Measurements from ENCODE around the gene SSR4.

SSR4 gene

DNA sequence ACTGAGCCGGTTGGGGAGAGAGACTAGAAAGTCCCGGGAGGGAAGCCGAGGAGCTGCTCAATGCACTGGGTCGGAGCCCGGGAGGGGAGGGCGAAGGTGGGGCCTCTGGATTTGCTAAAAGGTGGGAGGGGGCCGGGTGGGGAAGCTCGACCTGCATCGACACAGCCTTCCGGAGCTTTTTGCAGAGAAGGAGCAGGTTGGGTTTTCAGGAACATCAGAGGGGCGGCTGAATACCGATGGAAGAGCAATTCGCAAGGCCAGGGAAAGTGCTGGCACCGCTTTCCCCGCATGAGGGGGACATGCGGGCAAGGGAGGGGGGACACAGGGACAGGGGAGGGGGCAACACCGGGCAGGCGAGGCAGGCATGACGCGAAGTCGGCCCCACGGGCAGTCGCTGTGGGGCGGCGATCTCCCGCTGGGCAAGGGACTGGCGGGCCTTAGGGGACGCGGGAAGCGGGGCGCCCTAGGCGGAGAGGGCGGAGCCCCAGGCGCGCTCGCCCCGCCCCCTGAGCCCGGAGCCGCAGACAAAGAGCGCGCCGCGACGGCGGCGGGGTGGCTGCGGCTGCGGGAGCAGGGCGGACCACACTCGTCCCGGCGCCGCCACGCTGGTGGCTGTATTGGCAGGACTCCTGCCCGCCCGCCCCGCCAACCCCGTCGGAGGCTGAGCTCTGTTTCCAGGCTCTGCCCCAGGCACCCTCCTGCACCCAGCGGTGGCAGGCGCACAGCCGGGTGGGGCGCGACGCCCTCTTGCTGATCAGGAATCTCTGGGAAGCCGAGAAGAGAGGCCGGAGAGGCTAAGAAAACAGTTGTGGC, 24.3 kb downstream of the SSR4 start:
- Histone ChIP-seq H3K4me1 (ENCODE audit: insufficient read depth, low read length) (peaks cover 17% of the 10 kb centered on the region), H3K27ac (ENCODE audit: low read length) (no peak overlapping the region), H3K4me3 (ENCODE audit: low read length) (peak overlapping the region; percentile 57; the same call in 1 of the 2 replicates), H3K36me3 (ENCODE audit: insufficient read depth, low read depth, low read length) (no peaks in the 10 kb centered on the region), H3K9me3 (ENCODE audit: insufficient read depth, low read depth, low read length) (no peaks in the 10 kb centered on the region), H3K27me3 (ENCODE audit: insufficient read depth, low read length) (no peaks in the 10 kb centered on the region), H3K9ac (ENCODE audit: low read depth, low read length) (peak overlapping the region; percentile 68; the same call in 1 of the 2 replicates)

DNA sequence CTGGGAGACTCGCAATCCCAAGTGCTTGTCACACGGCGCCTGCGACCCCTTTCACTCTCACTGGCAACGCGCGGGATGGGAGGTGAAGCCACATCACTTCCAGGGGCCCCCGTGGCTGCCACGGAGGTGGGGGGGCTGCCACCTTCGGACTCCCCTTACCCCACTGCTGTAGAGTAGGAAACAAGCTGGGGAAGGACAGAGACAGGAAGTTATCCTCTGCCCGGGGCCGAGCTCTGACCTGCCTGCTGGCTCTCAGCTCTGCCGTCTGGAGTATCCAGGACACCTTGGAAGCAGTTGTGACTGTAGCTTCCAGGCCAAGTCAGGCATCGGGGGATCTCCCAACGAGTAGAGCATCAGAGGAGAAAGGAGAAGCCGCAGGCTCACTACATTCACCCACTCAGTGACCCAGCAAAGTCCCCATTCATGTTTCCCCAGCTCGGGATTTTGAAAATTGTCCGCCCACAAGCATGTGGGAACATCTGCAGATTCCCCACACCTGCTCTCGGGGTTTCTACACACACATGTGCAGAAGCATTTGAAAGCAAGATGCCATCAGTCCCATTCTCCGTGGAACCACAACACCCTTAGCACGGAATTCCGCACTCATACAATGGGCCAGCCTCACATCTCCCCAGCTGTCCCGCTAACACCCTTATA, 25.0 kb downstream of the SSR4 start:
- Histone ChIP-seq H3K4me3 (ENCODE audit: low read length) (peak overlapping the region; percentile 57), H3K27ac (ENCODE audit: low read length) (no peak overlapping the region), H3K9ac (ENCODE audit: low read depth, low read length) (peak overlapping the region; percentile 68; the same call in 1 of the 2 replicates)

DNA sequence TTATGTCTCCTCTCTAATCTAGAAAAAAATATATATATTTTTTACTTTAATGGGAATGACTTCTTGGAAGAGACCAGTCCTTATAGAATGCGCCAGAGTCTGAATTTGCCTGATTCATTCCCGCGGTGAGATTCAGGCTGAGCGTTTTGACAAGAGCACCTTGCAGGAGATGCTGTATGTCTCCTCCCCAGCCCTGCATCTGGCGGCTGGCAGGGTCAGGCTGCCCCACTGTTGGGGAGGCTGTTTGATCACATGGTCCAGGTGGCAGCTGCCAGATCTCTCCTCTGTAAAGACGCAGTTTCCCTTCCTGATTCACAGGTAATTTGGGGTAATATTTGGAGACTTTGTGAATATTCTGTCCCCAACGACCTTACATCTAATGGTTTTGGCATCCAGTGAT, 26.1 kb downstream of the SSR4 start:
- H3K4me1 ChIP-seq (ENCODE audit: insufficient read depth, low read length): peaks cover 19% of the 10 kb centered on the region
- H3K4me3 ChIP-seq (ENCODE audit: low read length): no peak overlapping the region
- no peaks in the 10 kb centered on the region for H3K9me3 ChIP-seq (ENCODE audit: insufficient read depth, low read depth, low read length)
- no peaks in the 10 kb centered on the region for H3K27me3 ChIP-seq (ENCODE audit: insufficient read depth, low read length)
- H3K9ac ChIP-seq (ENCODE audit: low read depth, low read length): no peak overlapping the region
- H3K36me3 ChIP-seq (ENCODE audit: insufficient read depth, low read depth, low read length): no peaks in the 10 kb centered on the region
- H3K27ac ChIP-seq (ENCODE audit: low read length): no peak overlapping the region

More for the DNA sequence above, 25.0 kb downstream of the SSR4 start:
- Histone ChIP-seq H3K27me3 (ENCODE audit: insufficient read depth, low read length) (no peaks in the 10 kb centered on the region), H3K4me1 (ENCODE audit: insufficient read depth, low read length) (peaks cover 17% of the 10 kb centered on the region), H3K36me3 (ENCODE audit: insufficient read depth, low read depth, low read length) (no peaks in the 10 kb centered on the region), H3K9me3 (ENCODE audit: insufficient read depth, low read depth, low read length) (no peaks in the 10 kb centered on the region)

DNA sequence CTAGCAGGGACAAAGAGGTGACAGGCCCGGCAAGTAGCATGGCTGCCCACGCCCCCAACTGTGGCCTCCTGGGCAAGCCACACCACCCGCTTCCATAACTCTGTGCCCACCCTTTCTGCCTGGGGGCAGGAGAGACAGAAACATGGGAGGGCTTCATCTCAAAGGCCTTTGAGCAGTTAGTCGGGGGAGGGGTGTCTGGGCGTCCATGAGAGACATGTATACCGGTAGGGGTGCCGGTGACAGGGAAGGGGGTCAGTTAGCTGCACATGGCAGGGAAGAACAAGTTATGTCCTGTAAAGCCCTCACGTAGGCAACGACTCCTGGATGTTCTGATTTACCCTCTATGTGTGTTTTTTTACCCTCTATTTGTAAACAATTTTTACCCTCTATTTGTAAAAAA, 26.6 kb downstream of the SSR4 start:
- H3K4me3 ChIP-seq (ENCODE audit: low read length): no peak overlapping the region
- H3K27ac ChIP-seq (ENCODE audit: low read length): no peak overlapping the region
- H3K27me3 ChIP-seq (ENCODE audit: insufficient read depth, low read length): no peaks in the 10 kb centered on the region
- no peak overlapping the region for H3K9ac ChIP-seq (ENCODE audit: low read depth, low read length)
- no peaks in the 10 kb centered on the region for H3K9me3 ChIP-seq (ENCODE audit: insufficient read depth, low read depth, low read length)
- no peaks in the 10 kb centered on the region for H3K36me3 ChIP-seq (ENCODE audit: insufficient read depth, low read depth, low read length)
- peaks cover 21% of the 10 kb centered on the region for H3K4me1 ChIP-seq (ENCODE audit: insufficient read depth, low read length)

DNA sequence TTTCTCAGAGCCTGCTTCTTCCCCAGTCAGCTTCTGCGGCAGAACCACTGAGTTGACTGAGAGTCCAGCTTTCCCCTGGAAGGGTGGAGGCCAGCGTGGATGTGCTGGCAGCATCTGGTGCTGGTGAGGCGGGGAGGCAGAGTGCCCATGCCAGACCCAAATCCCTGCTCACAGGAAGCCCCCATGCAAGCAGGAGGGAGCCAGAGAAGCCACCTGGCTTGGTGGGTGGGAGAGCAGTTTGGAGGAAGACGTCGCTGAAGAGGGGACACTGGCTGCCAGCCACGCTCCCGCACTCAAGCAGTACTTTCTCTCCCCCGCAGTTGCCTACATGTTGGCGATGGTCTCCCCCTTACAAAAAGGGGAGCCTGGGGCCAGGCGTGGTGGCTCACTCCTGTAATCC, 29.9 kb downstream of the SSR4 start:
- no peaks in the 10 kb centered on the region; the same call in 1 of the 2 replicates for H3K36me3 ChIP-seq (ENCODE audit: insufficient read depth, low read depth, low read length)
- H3K9ac ChIP-seq (ENCODE audit: low read depth, low read length): no peak overlapping the region
- peaks cover 33% of the 10 kb centered on the region for H3K4me1 ChIP-seq (ENCODE audit: insufficient read depth, low read length)
- peaks cover 5% of the 10 kb centered on the region; the same call in 1 of the 2 replicates for H3K27me3 ChIP-seq (ENCODE audit: insufficient read depth, low read length)
- H3K4me3 ChIP-seq (ENCODE audit: low read length): no peak overlapping the region
- no peaks in the 10 kb centered on the region for H3K9me3 ChIP-seq (ENCODE audit: insufficient read depth, low read depth, low read length)
- no peak overlapping the region for H3K27ac ChIP-seq (ENCODE audit: low read length)

DNA sequence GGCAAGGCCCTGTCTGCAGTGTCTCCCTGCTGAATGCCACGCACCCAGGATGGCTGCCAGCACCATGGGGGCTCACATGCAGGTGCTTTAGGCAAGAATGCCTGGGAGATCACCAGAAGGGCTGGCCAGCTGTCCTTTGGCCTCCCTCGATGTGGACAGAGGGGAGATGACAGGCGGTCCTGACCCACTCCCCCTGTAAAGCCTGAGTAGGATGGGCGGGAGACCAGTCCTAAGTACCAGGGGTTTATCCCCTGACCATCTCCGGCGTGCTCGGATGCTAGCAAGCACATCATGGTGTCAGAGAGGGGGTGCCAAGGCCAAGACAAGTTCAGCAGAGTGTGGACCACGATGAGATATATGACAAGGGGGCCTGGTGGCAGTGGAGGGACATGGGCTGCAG, 30.6 kb downstream of the SSR4 start:
- H3K36me3 ChIP-seq (ENCODE audit: insufficient read depth, low read depth, low read length): no peaks in the 10 kb centered on the region; the same call in 1 of the 2 replicates
- H3K4me3 ChIP-seq (ENCODE audit: low read length): no peak overlapping the region
- peaks cover 5% of the 10 kb centered on the region; the same call in 1 of the 2 replicates for H3K27me3 ChIP-seq (ENCODE audit: insufficient read depth, low read length)
- H3K27ac ChIP-seq (ENCODE audit: low read length): no peak overlapping the region
- peak overlapping the region; percentile 32; the same call in 1 of the 2 replicates for H3K9ac ChIP-seq (ENCODE audit: low read depth, low read length)
- H3K4me1 ChIP-seq (ENCODE audit: insufficient read depth, low read length): peaks cover 28% of the 10 kb centered on the region
- H3K9me3 ChIP-seq (ENCODE audit: insufficient read depth, low read depth, low read length): no peaks in the 10 kb centered on the region

GRCh38 chrX:153827016-153827415, 32.5 kb downstream of the SSR4 start:
- Histone ChIP-seq H3K27me3 (ENCODE audit: insufficient read depth, low read length) (peaks cover 16% of the 10 kb centered on the region), H3K9me3 (ENCODE audit: insufficient read depth, low read depth, low read length) (no peaks in the 10 kb centered on the region), H3K27ac (ENCODE audit: low read length) (no peak overlapping the region), H3K36me3 (ENCODE audit: insufficient read depth, low read depth, low read length) (no peaks in the 10 kb centered on the region; the same call in 1 of the 2 replicates), H3K4me3 (ENCODE audit: low read length) (peak overlapping the region; percentile 80; the same call in 1 of the 2 replicates), H3K9ac (ENCODE audit: low read depth, low read length) (peak overlapping the region; percentile 75; the same call in 1 of the 2 replicates), H3K4me1 (ENCODE audit: insufficient read depth, low read length) (peaks cover 25% of the 10 kb centered on the region)

DNA sequence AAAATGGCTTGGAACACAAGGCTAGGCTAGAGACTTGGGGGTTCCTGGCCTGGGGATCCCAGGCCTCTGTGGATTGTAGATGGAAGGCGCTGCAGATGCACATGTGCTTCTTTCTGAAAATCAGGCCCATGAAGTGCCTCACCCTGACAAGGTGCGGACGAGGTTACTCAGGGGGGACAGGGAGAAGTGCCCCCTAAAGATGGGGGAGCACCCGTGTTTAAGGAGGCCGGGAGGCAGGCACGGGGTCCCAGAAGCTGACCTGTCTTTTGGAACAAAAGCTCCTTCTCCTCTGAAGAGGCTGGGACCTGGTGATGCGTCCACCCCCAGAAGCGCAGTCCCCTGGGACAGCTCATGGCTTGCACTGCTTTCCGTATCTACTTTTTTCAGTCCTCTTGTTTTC, 33.4 kb downstream of the SSR4 start:
- Histone ChIP-seq H3K9me3 (ENCODE audit: insufficient read depth, low read depth, low read length) (no peaks in the 10 kb centered on the region), H3K4me1 (ENCODE audit: insufficient read depth, low read length) (peaks cover 19% of the 10 kb centered on the region), H3K4me3 (ENCODE audit: low read length) (peak overlapping the region; percentile 80; the same call in 1 of the 2 replicates), H3K36me3 (ENCODE audit: insufficient read depth, low read depth, low read length) (no peaks in the 10 kb centered on the region; the same call in 1 of the 2 replicates), H3K27ac (ENCODE audit: low read length) (no peak overlapping the region), H3K27me3 (ENCODE audit: insufficient read depth, low read length) (peaks cover 20% of the 10 kb centered on the region), H3K9ac (ENCODE audit: low read depth, low read length) (peak overlapping the region; percentile 75; the same call in 1 of the 2 replicates)

DNA sequence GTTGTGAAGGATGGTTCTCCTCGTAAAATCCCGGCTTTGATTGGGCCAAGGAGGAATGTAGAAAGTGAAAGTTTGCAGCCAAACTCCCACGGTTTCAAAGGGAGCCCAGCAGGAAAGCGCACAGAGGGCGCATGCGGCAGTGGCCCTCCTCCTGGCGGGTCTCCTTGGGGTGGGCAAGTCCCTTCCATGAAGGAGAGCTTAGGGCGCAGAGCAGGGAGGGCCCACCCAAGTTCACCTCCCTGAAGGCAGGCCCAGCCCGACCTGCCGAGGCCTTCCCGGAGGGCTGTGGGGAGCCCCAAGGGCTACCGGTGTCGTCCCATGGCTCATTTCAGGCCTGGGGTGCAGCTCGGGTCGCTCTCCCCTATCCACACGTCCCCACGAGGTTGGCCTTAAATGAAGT, 33.8 kb downstream of the SSR4 start:
- Histone ChIP-seq H3K36me3 (ENCODE audit: insufficient read depth, low read depth, low read length) (no peaks in the 10 kb centered on the region; the same call in 1 of the 2 replicates), H3K27me3 (ENCODE audit: insufficient read depth, low read length) (peaks cover 20% of the 10 kb centered on the region), H3K9me3 (ENCODE audit: insufficient read depth, low read depth, low read length) (no peaks in the 10 kb centered on the region), H3K4me1 (ENCODE audit: insufficient read depth, low read length) (peaks cover 19% of the 10 kb centered on the region), H3K9ac (ENCODE audit: low read depth, low read length) (peak overlapping the region; percentile 75; the same call in 1 of the 2 replicates), H3K4me3 (ENCODE audit: low read length) (peak overlapping the region; percentile 80), H3K27ac (ENCODE audit: low read length) (no peak overlapping the region)

DNA sequence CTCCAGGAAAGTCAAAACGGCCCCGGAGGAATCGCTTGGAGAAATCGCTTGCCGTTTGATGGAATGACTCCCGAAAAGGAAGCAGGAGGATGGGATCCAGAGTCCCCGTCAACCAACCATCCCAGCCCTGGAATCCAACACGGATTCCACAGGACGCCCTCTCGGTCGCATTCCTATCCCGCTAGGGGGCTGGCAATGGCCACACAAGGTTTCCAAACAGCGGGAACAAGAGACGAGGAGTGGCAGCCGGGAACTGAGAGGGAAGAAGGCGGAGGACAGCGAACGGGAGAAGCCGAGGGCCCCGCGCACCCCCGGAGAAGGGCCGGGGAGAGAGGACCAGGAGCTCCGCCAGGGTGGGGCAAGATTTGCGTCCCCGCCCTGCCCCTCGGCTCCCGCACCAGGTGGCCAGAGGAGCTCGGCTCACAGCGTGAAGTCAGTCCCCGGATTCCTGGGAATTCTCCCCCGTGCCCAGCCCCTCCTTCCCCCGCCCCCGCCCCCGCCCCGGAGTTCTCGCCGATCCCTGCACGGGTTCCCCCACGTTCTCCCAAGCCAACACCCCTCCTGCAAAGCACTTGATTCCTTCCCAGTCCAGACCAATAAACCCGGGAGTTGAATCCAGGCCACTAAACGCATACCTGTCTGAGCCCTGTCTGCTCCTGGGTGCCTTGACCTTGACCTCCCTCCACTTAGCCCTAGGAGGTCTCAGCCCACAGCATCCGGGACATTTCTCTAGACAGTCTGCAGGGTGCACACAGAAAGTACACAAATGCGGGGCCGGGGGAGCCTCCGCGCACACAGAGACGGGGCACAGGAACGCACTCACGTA, 34.5 kb downstream of the SSR4 start:
- H3K27me3 ChIP-seq (ENCODE audit: insufficient read depth, low read length): peaks cover 20% of the 10 kb centered on the region
- H3K9ac ChIP-seq (ENCODE audit: low read depth, low read length): peak overlapping the region; percentile 75; the same call in 1 of the 2 replicates
- no peak overlapping the region for H3K27ac ChIP-seq (ENCODE audit: low read length)
- peak overlapping the region; percentile 80 for H3K4me3 ChIP-seq (ENCODE audit: low read length)
- H3K9me3 ChIP-seq (ENCODE audit: insufficient read depth, low read depth, low read length): no peaks in the 10 kb centered on the region
- no peaks in the 10 kb centered on the region; the same call in 1 of the 2 replicates for H3K36me3 ChIP-seq (ENCODE audit: insufficient read depth, low read depth, low read length)
- H3K4me1 ChIP-seq (ENCODE audit: insufficient read depth, low read length): peaks cover 19% of the 10 kb centered on the region

DNA sequence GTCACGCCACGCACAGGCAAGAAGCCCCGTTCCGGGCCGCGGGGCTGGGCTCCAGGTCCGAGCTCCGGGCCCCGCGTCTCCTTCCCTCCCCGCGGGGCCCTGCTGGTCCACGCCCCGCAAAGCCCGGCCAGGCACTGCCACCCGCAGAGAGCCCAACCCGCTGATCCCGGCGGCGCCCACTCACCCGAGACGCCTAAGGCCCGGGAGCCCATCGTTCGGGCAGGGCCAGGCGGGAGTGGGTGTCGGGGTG, 35.0 kb downstream of the SSR4 start:
- peak overlapping the region; percentile 58; the same call in 1 of the 2 replicates for H3K9ac ChIP-seq (ENCODE audit: low read depth, low read length)

More for the DNA sequence above, 35.0 kb downstream of the SSR4 start:
- Histone ChIP-seq H3K27ac (ENCODE audit: low read length) (no peak overlapping the region), H3K4me1 (ENCODE audit: insufficient read depth, low read length) (peaks cover 19% of the 10 kb centered on the region), H3K9me3 (ENCODE audit: insufficient read depth, low read depth, low read length) (no peaks in the 10 kb centered on the region), H3K27me3 (ENCODE audit: insufficient read depth, low read length) (peaks cover 20% of the 10 kb centered on the region), H3K4me3 (ENCODE audit: low read length) (peak overlapping the region; percentile 80; the same call in 1 of the 2 replicates), H3K36me3 (ENCODE audit: insufficient read depth, low read depth, low read length) (no peaks in the 10 kb centered on the region; the same call in 1 of the 2 replicates)

Data from iPS-20b (cell line).